GM19193 (cell line): ENCODE data around the gene MAEA.

Experiments
- POLR2A ChIP-seq: IDR thresholded peaks from 4 replicates; pipeline ENCODE4 v1.6.1; 2011; ENCODE audit not compliant: insufficient read depth, insufficient read length; ENCODE audit errors: extremely low read depth

The MAEA gene

GRCh38 chr4:1316537-1317168 lies 27.0 kb downstream of the MAEA start:
- no peak for TF ChIP-seq POLR2A

- no peak for TF ChIP-seq POLR2A
Observed at GRCh38 chr4:1317177-1318045, 27.7 kb downstream of the MAEA start.

- TF ChIP-seq POLR2A = no peak
Observed at GRCh38 chr4:1318046-1318375, 28.3 kb downstream of the MAEA start.

GRCh38 chr4:1318488-1319213 lies 29.0 kb downstream of the MAEA start:
- TF ChIP-seq POLR2A = no peak

GRCh38 chr4:1321486-1321885 lies 31.8 kb downstream of the MAEA start:
- TF ChIP-seq POLR2A = no peak

- TF ChIP-seq POLR2A = no peak
Observed at GRCh38 chr4:1321946-1322650, 32.4 kb downstream of the MAEA start.

- no peak for TF ChIP-seq POLR2A
Observed at GRCh38 chr4:1323280-1323634, 33.6 kb downstream of the MAEA start.

GRCh38 chr4:1323635-1324442 lies 34.1 kb downstream of the MAEA start:
- TF ChIP-seq POLR2A = no peak

GRCh38 chr4:1325176-1325480 lies 35.4 kb downstream of the MAEA start:
- no peak for TF ChIP-seq POLR2A

- no peak for TF ChIP-seq POLR2A
Observed at GRCh38 chr4:1325681-1326635, 36.3 kb downstream of the MAEA start.

GRCh38 chr4:1326751-1327525 lies 37.2 kb downstream of the MAEA start:
- TF ChIP-seq POLR2A = no peak

GRCh38 chr4:1327526-1328266 lies 38.0 kb downstream of the MAEA start:
- TF ChIP-seq POLR2A = no peak
